NOMO-1 (cell line): Measurements from ENCODE around the gene SFT2D1.

Source experiments
- DNase-seq, 2 experiments: peaks; one replicate each; lab custom pipeline; 2025; ENCODE audit not compliant: unreplicated experiment in 2 of 2; lab: John Stamatoyannopoulos, UW

The SFT2D1 gene

DNA sequence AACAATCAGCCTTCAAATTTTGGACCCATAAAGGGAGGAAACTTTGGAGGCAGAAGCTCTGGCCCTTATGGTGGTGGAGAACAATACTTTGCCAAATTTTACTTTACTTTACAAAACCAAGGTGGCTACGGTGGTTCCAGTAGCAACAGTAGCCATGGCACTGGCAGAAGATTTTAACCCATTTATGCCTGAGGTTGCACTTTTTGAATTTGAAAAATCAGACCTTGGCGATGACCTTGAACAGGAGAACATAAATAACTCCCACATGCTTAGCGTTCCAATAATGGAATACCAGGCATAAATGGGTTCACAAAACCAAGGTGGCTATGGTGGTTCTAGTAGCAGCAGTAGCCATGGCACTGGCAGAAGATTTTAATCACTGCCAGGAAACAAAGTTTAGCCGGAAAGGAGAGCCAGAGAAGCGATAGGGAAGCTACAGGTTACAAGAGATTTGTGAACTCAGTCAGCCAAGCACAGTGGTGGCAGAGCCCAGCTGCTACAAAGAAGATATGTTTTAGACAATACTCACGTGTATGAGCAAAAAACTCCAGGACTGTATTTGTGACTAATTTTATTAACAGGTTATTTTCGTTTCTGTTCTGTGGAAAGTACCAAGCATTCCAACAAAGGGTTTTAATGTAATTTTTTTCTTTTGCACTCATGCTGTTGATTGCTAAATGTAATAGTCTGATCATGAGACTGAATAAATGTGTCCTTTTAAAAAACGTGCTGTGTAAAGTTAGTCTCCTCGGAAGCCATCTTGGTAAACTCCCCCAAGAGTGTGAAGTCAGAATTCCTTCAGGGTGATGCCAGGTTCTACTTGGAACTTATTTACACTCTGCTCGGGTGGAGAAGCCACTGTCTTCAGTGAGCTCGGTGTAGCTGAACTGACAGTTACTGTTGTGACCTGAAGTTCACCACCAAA lies 6.7 kb downstream of the SFT2D1 start:
- DNase-seq, result no peak

DNA sequence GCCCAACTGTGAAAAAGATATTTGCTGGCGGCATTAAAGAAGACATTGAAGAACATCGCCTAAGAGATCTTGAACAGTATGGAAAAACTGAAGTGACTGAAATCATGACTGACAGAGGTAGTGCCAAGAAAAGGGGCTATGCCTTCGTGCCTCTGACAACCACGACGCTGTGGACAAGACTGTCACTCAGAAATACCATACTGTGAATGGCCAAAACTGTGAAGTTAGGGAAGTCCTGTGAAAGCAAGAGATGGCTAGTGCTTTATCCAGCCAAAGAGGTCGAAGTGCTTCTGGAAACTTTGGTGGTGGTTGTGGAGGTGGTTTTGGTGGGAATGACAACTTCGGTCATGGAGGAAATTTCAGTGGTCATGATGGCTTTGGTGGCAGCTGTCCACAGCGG lies 7.5 kb downstream of the SFT2D1 start:
- no peak for DNase-seq

DNA sequence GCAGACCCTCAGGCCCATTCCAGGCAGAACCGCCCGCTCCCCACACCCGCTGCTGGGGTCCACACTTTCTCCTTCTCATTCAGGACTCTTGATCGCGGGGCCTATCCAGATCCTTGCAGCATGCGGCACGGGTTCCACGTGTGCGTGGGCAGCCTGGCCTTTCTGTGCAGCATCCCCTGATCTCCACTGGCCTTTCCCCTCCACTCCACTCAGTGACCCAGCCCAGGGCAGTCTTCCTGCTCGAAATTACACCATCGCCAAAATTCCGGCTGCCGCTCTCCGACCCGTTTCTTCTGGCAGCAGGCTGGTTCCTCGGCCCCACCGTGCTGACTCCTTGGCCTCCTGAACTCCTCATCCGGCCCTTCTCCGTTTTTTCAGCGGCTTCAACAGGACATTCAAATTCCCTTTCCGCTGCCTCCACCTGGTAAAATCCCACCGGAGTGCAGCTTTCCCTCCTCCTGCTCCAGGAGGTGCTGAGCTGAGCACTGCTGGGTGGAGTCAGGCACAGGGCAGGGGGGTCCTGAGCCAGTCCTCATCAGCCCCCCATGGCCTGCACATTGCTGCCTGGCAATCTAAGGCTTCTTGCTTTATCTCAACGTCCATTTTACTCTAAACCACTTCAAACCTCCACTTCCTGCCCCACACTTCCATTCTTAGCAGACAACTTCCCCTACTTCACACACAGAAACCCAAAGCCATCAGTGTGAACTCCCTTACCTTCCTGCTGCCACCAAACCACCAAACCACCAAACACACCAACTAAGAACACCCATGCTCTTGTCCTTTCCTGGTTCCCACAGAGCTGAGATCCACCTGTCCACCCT lies 9.0 kb downstream of the SFT2D1 start:
- peak; percentile 52 to 60 for DNase-seq

DNA sequence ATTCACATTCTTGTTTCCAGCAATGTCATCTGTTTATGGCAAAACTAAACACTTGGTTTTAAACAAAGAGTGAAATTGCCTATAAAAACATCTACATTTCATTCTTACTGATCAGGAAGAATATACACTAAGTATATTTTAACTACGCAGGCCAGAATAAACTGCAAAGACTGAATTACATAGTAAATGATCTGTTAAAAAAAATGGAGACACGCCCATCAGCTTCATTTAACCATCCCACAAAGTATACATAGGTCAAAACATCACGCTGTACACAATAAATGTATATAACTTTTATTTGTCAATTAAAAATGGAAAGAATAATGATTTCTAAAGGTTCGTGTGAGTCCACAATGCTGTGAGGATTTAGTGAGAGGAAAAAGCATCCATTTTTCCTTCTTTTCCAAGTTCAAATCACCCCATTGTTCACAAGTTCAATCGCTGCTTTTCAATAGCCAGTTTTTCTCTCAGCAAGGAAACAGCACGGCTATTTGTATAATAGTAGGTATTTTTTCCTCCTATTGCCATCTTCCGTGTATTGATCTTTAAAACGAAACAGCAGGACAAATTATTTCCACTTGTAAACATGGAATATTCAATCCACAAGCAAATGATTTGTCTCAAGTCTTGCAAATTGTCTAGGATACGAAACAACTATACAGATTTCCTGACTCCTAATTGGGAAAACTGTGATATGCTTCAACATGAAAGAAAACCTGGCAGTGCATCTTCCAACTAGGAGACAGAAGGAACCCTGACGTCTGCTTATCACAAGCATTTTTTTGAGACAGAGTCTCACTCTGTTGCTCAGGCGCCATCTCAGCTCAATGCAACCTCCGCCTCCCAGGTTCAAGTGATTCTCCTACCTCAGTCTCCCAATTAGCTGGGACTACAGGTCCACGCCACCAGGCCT lies 10.6 kb downstream of the SFT2D1 start:
- DNase-seq, result no peak

DNA sequence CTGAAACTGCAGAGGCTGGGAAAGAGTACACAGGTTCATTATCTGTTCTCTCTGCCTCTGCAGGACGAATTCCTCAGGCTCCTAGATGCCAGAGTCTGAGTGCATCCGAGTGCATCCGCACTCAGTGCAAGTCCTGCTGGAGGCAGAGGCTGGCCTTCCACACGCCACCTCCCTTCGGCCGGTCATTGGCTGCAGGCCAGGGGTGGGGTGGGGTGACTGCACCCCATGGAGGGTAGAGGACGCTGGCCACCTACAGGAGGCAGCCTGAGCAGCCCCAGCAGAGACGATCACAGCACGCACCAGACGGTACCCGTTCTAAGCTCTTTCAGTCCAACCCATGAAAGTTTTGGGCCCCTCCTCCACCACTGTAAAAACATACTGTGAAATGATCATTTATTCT lies 11.7 kb downstream of the SFT2D1 start:
- DNase-seq, result no peak

DNA sequence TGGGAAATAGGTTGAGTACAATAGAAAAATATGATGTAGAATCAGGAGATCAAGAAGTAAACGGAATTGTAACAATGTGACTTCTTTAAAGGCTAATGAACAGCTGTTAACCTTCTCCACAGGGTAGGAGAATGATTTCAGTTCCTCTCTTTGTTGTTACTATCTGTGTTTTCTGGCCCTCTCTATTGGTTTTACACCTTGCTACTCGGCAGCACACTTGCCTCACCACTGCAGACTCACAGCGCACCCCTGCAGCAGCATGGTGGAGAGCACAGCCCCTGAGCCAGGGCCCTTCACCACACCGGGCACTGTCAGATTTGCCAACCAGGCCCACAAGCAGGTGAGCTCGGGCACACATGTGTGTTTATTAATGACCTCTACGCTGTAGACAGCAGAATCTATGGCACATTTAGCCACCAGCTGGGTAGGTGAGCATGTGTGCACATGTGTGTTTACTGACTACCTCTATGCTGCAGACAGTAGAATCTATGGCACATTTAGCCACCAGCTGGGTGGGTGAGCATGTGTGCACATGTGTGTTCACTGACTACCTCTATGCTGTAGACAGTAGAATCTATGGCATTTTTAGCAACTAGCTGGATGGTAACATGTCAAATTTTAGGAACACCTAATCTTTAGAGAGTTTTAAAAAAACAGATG lies 16.8 kb downstream of the SFT2D1 start:
- no peak for DNase-seq

DNA sequence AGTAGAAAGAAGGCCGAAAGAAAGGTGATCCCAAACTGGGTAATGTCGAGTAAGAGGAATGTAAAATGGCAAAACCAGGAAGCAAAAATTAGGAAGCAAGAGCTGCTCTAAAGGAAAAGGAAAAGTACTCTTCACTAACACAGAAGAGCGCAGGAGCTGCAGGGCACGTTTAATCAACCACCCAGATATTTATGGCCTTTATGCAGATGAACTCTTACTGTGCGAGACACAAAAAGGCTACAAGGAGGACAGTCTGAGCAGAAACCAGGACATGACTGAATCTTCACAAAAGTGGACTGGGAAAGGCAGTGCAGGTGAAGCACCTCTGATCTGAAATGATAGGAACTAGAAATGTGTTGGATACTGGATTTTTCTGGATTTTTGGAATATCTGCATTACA lies 18.9 kb downstream of the SFT2D1 start:
- no peak for DNase-seq

DNA sequence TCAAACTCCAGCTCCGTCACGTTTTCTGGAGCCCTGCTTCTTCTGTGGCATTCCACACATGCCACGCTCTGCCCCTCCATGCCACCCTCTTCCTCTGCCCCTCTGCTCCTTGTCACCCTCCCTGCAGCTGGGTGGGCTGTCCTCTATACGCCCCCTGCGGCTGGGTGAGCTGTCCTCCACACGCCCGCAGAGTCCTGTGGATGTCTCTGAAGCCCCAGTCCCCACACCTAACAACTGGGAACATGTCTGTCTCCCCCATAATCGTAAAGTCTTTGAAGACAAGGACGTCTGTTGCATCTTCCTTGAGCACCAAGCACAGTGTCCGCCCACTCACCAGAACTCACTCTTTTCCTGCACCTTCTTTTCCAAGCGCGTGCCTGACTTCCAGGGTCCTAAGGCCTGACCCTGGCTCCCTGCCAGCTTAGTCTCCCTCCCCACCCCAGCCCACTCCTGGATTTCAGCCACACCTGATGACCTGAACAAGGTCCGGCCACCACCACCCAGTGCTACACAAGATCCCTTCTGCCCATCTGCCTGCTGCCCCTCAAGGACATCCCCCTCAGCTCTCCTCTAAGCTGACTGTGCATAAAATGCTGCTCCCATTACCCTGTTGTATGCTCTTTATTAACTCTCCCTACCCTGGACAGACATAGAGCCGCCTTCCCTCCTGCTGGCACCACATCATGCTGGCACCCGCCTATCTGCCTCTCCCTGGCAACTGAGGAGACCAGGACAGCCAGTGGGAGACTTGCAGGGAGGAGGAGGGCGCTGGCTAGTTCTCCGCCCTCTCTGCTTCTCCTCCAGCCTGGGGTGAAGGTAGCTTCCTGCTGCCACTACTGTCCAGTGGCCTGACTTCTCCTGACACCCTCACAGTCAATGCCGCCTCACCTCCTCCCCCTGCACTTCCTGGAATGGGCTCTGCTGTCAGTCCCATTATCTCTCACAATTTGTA lies 23.4 kb downstream of the SFT2D1 start:
- DNase-seq, result no peak

DNA sequence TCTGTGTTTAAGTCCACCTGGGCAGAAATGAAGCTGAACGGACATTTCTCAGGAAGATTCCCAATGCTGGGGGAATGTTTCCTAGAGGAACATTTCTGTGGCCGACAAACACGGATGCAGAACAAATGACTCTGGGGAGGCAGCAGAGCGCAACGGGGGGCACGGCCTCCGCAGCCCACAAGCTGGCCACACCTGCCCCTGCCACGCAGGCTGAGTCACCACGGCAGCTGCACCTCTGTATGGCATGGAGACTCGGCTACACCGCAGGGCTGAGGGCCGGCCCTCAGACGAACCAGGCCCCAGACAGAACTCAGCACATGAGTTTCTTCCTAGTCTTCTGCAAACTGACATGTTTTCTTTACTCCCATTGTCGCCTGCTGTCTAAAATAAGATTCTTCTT lies 24.1 kb downstream of the SFT2D1 start:
- DNase-seq, result no peak

DNA sequence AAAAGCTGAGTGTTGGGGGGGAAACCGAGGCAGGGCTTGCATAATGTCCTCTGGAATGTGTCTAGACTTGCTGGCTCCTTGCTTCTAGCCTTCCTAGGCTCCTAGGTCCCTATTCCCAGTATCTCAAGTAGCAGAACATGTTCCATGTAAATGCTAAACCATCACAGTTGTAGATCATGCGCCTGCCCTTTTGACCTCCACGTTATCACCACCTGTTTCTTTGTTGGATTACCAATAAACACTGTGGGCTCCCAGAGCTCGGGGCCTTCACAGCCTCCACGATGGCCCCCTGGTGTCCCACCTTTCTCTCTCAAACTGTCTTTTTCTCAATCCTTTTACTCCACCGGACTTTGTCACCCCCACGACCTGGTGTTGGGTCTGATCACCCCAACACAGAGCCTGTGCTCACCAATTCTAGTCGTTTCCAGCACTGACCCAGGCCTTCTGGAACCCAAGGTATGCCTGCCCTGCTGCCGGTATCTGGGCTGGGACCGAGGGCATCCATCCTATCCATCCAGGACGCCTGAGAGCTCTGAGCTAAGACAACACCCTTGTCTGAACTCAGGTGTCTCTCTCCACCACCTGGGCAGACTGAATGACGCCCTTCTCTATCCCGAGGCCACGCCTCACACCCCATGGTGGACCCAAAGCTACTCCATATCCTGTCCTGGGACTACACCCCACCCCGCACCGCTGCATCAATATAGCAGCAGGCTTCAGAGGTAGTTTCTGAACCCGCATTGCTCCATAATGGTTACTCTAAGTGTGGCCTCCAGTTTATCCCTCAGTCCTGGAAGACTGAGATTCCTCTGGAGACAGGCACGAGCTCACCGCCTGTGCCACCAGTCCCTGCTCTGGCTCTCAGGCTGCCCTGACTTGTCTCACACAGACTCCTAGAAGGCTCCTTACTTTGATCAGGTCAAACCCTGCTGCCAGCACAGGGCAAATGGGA lies 24.8 kb downstream of the SFT2D1 start:
- no peak for DNase-seq

DNA sequence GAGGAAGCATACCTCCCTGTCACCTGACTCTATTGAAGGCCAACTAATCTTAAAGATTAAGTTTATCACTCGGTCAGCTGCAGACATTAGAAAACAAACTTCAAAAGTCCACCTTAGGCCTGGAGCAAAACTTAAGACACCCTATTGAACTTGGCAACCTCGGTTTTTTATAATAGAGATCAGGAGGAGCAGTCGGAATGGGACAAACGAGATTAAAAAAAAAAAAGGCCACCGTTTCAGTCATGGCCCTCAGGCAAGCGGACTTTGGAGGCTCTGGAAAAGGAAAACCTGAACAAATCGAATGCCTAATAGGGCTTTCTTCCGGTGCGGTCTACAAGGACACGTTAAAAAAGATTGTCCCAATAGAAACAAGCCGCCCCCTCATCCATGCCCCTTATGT lies 26.9 kb downstream of the SFT2D1 start:
- no peak for DNase-seq

DNA sequence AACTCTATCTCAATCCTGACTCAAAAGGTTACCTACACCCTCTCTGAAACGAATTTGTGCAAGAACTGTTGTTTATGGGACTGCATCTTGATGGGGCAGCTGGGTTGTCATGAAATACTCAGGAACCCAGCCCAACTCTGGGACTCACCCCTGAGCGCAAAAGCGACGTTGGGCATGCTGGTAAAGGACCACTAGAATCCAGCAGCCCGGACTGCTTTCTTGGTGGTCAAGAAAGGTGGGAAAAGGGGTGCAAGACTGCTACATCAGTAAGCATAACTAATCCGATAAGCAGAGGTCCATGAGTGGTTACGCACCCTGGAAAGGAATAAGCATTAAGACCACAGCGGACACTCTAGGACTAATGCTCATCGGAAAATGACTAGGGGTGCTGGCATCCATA lies 27.9 kb downstream of the SFT2D1 start:
- no peak for DNase-seq

DNA sequence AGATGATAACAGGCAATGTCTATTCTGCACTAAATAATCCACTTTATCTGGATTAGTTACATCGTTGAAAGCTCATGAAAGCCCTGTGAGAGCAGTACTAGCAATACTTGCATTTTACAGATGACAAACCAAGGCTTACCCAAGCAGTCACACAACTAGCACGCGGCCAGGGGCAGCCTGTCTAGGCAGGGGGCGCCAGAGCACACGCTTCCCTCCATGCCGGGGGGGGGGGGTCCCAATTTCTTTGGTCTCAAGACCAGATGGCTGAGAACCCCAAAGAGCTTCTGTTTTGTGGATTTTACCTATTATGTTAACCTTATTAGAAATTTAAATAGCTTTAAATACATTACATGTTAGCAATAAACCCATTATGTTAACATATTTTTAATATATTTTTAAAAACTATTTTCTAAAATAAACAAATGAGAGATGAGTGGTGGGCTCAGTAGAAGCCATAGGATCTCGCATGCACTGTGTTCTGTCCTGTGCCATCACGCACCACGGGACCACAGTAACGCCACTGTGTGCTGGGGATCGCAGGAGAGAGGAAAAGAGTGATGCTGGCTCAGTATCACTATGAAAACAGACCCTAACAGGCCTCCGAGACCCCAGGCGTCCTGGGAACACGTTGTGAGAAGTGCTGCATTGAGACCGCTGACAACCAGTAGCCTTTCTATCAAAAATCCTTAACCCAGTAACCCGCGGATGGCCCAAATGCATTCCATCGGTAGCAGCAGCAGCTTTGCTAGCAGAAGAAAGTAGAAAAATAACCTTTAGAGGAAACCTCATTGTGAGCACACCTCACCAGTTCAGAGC lies 28.9 kb downstream of the SFT2D1 start:
- peak in 1 of 2 experiments; percentile 10 for DNase-seq

DNA sequence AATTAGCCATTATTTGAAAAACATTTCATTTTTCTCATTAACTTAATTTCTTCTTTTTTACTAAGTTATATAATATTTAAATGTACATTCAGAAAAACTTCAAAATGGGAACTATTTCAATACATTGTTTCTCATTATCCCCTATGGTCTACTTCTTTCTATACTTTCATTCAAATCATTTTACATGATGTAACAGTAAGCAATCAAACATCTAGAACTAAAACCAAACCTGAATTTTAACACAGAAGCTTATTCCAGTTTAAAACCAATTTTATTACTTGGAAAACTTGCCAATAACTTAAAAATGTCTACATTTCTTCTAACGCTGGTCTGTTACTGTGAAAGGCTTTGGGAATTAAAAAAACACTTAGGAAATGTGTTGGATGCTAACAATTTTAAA lies 29.5 kb downstream of the SFT2D1 start:
- DNase-seq, result no peak

DNA sequence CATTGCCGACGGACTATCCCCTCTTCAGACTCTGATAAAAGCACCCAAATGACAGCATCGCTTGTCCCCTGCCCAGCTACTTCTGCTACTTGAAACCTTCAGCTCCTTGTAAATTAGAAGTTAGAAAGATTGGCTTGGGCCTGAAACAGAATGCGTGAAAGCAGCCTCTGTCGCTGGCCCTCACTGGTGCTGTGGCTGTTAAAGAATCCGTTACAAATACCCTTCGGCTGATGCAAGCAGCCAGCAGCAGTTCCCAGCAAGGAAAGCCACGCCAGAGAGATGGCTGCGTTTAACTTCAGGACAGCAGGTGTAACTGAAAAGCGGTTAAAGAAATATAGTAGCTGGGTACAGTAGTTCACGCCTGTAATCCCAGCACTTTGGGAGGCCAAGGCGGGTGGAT lies 31.7 kb downstream of the SFT2D1 start:
- DNase-seq, result no peak

DNA sequence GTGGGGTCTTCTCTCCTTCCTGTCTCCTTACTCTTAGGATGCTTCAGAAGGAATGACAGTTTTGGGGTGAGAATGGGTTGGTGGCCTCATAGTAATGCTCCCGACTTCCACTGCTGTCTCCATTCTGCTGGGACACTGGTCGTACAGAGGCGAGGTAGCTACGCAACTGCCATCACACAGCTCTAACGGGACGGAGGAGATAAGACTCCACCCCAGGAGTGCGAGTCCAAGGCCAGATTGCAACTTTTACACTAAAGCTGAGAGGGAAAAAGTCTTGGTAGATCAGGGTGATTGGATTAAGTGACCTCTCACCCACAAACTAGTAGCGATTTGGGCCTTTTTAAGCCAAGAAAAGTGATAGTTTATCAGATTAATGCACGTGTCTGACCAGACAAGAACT lies 32.4 kb downstream of the SFT2D1 start:
- no peak for DNase-seq
